Breast epithelium (tissue), 4 donors: ENCODE results near the gene PRIM2. TPM values are rescaled to one million over a fixed set of nuclear protein-coding genes. Genes with fewer than 3 reads are reported as not detected.
"Not testable (repeated sequence)": the region's sequence is repeated elsewhere in the genome, so short reads cannot be mapped to it uniquely, and the experiment has no call there.

Experiments used
- DNase-seq, 2 donors: peaks; one replicate each; pipeline ENCODE4 v3.0.0-alpha.2; 2019; ENCODE audit warnings: low spot score in 2 of 2
- H3K27ac ChIP-seq, 2 donors: fragments of 200-600 bp; sonication (generic) in 1 of 2; one replicate each; pipeline ENCODE4 v1.5.1; 2016 to 2019; ENCODE audit warnings: mild to moderate bottlenecking in 1 of 2
- H3K27me3 ChIP-seq, 2 donors: fragments of 200-600 bp; sonication (generic) in 1 of 2; one replicate each; pipeline versions ENCODE4 v1.5.1 to v1.6.0; 2017 to 2019; ENCODE audit warnings: control low read depth in 1 of 2, mild to moderate bottlenecking in 1 of 2
- H3K36me3 ChIP-seq: fragments of 200-600 bp; one replicate; pipeline ENCODE4 v1.5.1; 2019
- H3K4me1 ChIP-seq, 2 donors: fragments of 200-600 bp; sonication (generic); one replicate each; pipeline ENCODE4 v1.5.1; 2016 to 2019; ENCODE audit warnings: control low read depth in 1 of 2
- H3K4me3 ChIP-seq, 3 donors: fragments of 200-600 bp; sonication (generic); 1 replicate in 2 of 3; 2 replicates in 1 of 3; pipeline ENCODE4 v1.5.1; 2016 to 2019; ENCODE audit warnings: mild to moderate bottlenecking in 3 of 3, moderate library complexity in 2 of 3
- H3K9me3 ChIP-seq, 2 donors: fragments of 200-600 bp; sonication (generic) in 1 of 2; one replicate each; pipeline ENCODE4 v1.5.1; 2016 to 2019; ENCODE audit warnings: control low read depth in 1 of 2
- POLR2A ChIP-seq: fragments of 450-650 bp; IDR thresholded peaks from one replicate; pipeline ENCODE4 v1.6.1; 2016; ENCODE audit warnings: antibody characterized with exemption, mild to moderate bottlenecking, moderate library complexity
- POLR2AphosphoS5 ChIP-seq, 3 donors: sonication (generic); formaldehyde crosslinking; IDR thresholded peaks; one replicate each; pipeline ENCODE4 v1.6.1; 2017; ENCODE audit warnings: antibody characterized with exemption in 3 of 3
- intact Hi-C: fragments of 100-400 bp; cut with DNase I; formaldehyde crosslinking; loops from one replicate; pipeline ENCODE4 v1.15.1; 2023; ENCODE audit warnings: low total_unique reads
- total RNA-seq, 3 donors: library from RNA; depleted of rRNA; stranded (reverse); fragments of >200 nt; gene quantifications; one replicate each; pipeline ENCODE4 v1.1.0, GENCODE V29; 2016
- TF ChIP-seq, protein P1 (sequence below), 3 donors: fragments of 450-650 bp; IDR thresholded peaks; one replicate each; pipeline ENCODE4 v1.5.1; 2016 to 2017; ENCODE audit warnings: antibody characterized with exemption in 3 of 3, mild to moderate bottlenecking in 3 of 3, moderate library complexity in 3 of 3

The PRIM2 gene
- total RNA-seq, 3 donors from 2014 or later, result 9.3 to 20.1 (median 13.8) TPM

DNA sequence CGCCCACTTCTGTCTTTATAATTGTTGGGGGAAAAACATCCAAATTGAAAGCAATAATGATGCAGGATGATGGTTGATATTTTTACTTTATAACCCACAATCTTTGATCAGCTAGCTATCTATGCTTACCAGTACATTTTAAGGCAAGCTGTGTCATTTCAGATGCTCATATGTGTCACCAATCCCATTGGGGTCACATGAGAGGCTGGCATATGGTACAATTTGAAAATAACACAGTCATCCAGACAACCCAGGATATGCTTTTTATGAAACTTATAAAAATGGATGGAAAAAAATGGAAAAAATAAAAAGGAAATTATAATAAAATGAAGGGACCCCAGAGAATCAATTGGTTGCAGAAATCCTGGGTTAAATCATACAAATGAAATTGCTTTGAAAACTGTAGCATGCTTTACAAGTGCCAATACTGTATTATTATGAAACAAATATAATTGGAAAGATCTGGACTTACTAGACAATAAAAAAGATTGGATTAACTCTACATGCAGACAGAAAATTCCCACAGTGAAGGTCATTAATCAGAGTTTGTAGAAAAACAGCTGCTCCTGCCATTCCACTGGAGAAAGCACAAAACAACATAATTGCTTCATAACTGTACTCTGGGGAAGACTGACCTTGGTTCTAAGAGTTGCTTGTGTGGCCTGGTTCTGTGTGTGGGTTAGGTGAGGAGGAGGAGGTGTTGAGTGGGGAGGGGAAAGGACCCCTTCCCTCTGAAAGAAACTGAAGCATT is 13.3 kb upstream of the PRIM2 start:
- H3K36me3 ChIP-seq, result no peaks in the 10 kb centered on the region
- H3K27me3 ChIP-seq, result no peaks in the 10 kb centered on the region
- DNase-seq, result no peak
- H3K27ac ChIP-seq, result no peak overlapping the region
- H3K4me3 ChIP-seq, result no peak overlapping the region
- intact Hi-C loops, result no loop called here
- peak in 1 of 3 donors; percentile 19 for TF ChIP-seq POLR2AphosphoS5 (IDR thresholded peaks at IDR 0.05)
- TF ChIP-seq, protein P1, sequence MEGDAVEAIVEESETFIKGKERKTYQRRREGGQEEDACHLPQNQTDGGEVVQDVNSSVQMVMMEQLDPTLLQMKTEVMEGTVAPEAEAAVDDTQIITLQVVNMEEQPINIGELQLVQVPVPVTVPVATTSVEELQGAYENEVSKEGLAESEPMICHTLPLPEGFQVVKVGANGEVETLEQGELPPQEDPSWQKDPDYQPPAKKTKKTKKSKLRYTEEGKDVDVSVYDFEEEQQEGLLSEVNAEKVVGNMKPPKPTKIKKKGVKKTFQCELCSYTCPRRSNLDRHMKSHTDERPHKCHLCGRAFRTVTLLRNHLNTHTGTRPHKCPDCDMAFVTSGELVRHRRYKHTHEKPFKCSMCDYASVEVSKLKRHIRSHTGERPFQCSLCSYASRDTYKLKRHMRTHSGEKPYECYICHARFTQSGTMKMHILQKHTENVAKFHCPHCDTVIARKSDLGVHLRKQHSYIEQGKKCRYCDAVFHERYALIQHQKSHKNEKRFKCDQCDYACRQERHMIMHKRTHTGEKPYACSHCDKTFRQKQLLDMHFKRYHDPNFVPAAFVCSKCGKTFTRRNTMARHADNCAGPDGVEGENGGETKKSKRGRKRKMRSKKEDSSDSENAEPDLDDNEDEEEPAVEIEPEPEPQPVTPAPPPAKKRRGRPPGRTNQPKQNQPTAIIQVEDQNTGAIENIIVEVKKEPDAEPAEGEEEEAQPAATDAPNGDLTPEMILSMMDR (IDR thresholded peaks at IDR 0.05), result no peak
- no peak for TF ChIP-seq POLR2A
- no peaks in the 10 kb centered on the region for H3K9me3 ChIP-seq
- H3K4me1 ChIP-seq, result no peaks in the 10 kb centered on the region

- Histone ChIP-seq H3K4me3 (no peak overlapping the region), H3K4me1 (no peaks in the 10 kb centered on the region), H3K36me3 (no peaks in the 10 kb centered on the region), H3K27me3 (no peaks in the 10 kb centered on the region), H3K9me3 (no peaks in the 10 kb centered on the region), H3K27ac (no peak overlapping the region)
- intact Hi-C loops, result no loop called here
- DNase-seq, result no peak
- TF ChIP-seq POLR2A, result no peak
- TF ChIP-seq, protein P1 (IDR thresholded peaks at IDR 0.05), result no peak
- no peak for TF ChIP-seq POLR2AphosphoS5 (IDR thresholded peaks at IDR 0.05)
Measured at GRCh38 chr6:57305107-57305506, 12.3 kb upstream of the PRIM2 start.

- Histone ChIP-seq H3K27me3 (no peaks in the 10 kb centered on the region), H3K4me3 (no peak overlapping the region), H3K9me3 (no peaks in the 10 kb centered on the region), H3K27ac (no peak overlapping the region), H3K4me1 (no peaks in the 10 kb centered on the region), H3K36me3 (no peaks in the 10 kb centered on the region)
- TF ChIP-seq, protein P1 (IDR thresholded peaks at IDR 0.05), result no peak
- no peak for TF ChIP-seq POLR2AphosphoS5 (IDR thresholded peaks at IDR 0.05)
- TF ChIP-seq POLR2A, result no peak
- intact Hi-C loops, result no loop called here
- DNase-seq, result no peak
Measured at GRCh38 chr6:57305761-57306160, 11.7 kb upstream of the PRIM2 start.

- H3K36me3 ChIP-seq, result no peaks in the 10 kb centered on the region
- no peak overlapping the region for H3K27ac ChIP-seq
- no peaks in the 10 kb centered on the region for H3K9me3 ChIP-seq
- no peak for DNase-seq
- H3K27me3 ChIP-seq, result no peaks in the 10 kb centered on the region
- no peaks in the 10 kb centered on the region for H3K4me1 ChIP-seq
- H3K4me3 ChIP-seq, result no peak overlapping the region
- intact Hi-C loops, result no loop called here
- TF ChIP-seq POLR2AphosphoS5 (IDR thresholded peaks at IDR 0.05) (no peak), POLR2A (no peak)
- TF ChIP-seq, protein P1 (IDR thresholded peaks at IDR 0.05), result no peak
Measured at GRCh38 chr6:57306273-57306672, 11.2 kb upstream of the PRIM2 start.

GRCh38 chr6:57307850-57308249 is 9.6 kb upstream of the PRIM2 start:
- H3K4me3 ChIP-seq, result no peak overlapping the region
- H3K9me3 ChIP-seq, result no peaks in the 10 kb centered on the region
- H3K27ac ChIP-seq, result no peak overlapping the region
- no peaks in the 10 kb centered on the region for H3K4me1 ChIP-seq
- no peak for DNase-seq
- TF ChIP-seq POLR2AphosphoS5 (IDR thresholded peaks at IDR 0.05) (no peak), POLR2A (no peak)
- TF ChIP-seq, protein P1 (IDR thresholded peaks at IDR 0.05), result no peak
- intact Hi-C loops, result no loop called here
- H3K27me3 ChIP-seq, result no peaks in the 10 kb centered on the region
- no peaks in the 10 kb centered on the region for H3K36me3 ChIP-seq

DNA sequence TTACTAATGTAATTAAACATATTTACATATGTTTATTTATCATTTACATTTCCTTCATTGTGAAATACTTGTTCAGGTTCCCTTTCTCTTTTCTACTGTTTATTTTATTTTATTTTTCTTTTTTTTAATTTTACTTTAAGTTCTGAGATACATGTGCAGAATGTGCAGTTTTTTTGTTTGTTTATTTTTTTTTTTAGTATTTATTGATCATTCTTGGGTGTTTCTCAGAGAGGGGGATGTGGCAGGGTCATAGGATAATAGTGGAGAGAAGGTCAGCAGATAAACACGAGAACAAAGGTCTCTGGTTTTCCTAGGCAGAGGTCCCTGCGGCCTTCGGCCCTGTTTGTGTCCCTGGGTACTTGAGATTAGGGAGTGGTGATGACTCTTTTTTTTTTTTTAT is 8.7 kb upstream of the PRIM2 start:
- H3K4me3 ChIP-seq, H3K4me1 ChIP-seq, H3K36me3 ChIP-seq, H3K27me3 ChIP-seq, intact Hi-C loops, H3K9me3 ChIP-seq, H3K27ac ChIP-seq, DNase-seq: not testable (repeated sequence)

- intact Hi-C loops, result loop anchor here (10.0 kb wide), 1 partner anchor 1825 kb away; no protein-coding TSS in a partner anchor
- H3K27ac ChIP-seq, result not testable (repeated sequence)
Measured at GRCh38 chr6:57310095-57310816, 7.2 kb upstream of the PRIM2 start.

More at GRCh38 chr6:57310095-57310816, 7.2 kb upstream of the PRIM2 start:
- not testable (repeated sequence) for H3K36me3 ChIP-seq, DNase-seq, H3K9me3 ChIP-seq, H3K4me1 ChIP-seq, H3K4me3 ChIP-seq, H3K27me3 ChIP-seq
